IgD-negative memory B cell (primary cell): Measurements from ENCODE around the gene TRAPPC10. TPM values are rescaled to one million over a fixed set of nuclear protein-coding genes. Genes with fewer than 3 reads are reported as not detected.
A peak's percentile ranks its signal among the peaks of the same experiment; 100 is the strongest.

Experiments used
- H3K27ac Mint-ChIP-seq, 3 donors: one replicate each; pipeline ENCODE4 v1.8.0; 2020 to 2022; ENCODE audit warnings: mild to moderate bottlenecking in 3 of 3, mixed read lengths in 3 of 3, moderate library complexity in 1 of 3
- H3K27me3 Mint-ChIP-seq: one replicate; pipeline ENCODE4 v1.8.0; 2021; ENCODE audit warnings: mixed read lengths
- H3K36me3 Mint-ChIP-seq: one replicate; pipeline ENCODE4 v1.8.0; 2020; ENCODE audit warnings: mild to moderate bottlenecking, mixed read lengths
- H3K4me1 Mint-ChIP-seq, 3 donors: one replicate each; pipeline ENCODE4 v1.8.0; 2020 to 2022; ENCODE audit warnings: mixed read lengths in 3 of 3, mild to moderate bottlenecking in 1 of 3
- H3K4me3 Mint-ChIP-seq, 4 donors: one replicate each; pipeline ENCODE4 v1.8.0; 2020 to 2022; ENCODE audit warnings: mild to moderate bottlenecking in 4 of 4, mixed read lengths in 4 of 4, moderate library complexity in 3 of 4
- H3K9me3 Mint-ChIP-seq, 3 donors: one replicate each; pipeline ENCODE4 v1.8.0; 2020 to 2021; ENCODE audit warnings: mixed read lengths in 3 of 3, mild to moderate bottlenecking in 1 of 3
- polyA plus RNA-seq: library from polyadenylated mRNA; unstranded; fragments of 300-500 nt; fragmentation: Illumina TruSeq; gene quantifications from one replicate; pipeline ENCODE4 v1.2.3, GENCODE V29; 2021

TRAPPC10 gene
- polyA plus RNA-seq, 1 donor from 2014 or later, result 17.9 TPM

GRCh38 chr21:43987509-43987908 is 24.6 kb upstream of the TRAPPC10 start:
- Mint-ChIP-seq H3K27me3 (no peaks in the 10 kb centered on the region), H3K36me3 (no peaks in the 10 kb centered on the region), H3K9me3 (no peaks in the 10 kb centered on the region), H3K4me1 (peaks cover 0 to 4% (median 3%) of the 10 kb centered on the region in 3 donors), H3K4me3 (no peak overlapping the region), H3K27ac (no peak overlapping the region)

- Mint-ChIP-seq H3K27me3 (no peaks in the 10 kb centered on the region), H3K4me3 (no peak overlapping the region), H3K4me1 (peaks cover 0 to 4% (median 3%) of the 10 kb centered on the region in 3 donors), H3K36me3 (no peaks in the 10 kb centered on the region), H3K9me3 (no peaks in the 10 kb centered on the region), H3K27ac (no peak overlapping the region)
These were observed 24.1 kb upstream of the TRAPPC10 start for GRCh38 chr21:43988016-43988415.

GRCh38 chr21:43988506-43989230 is 23.4 kb upstream of the TRAPPC10 start:
- no peak overlapping the region for H3K27ac Mint-ChIP-seq
- no peak overlapping the region for H3K4me3 Mint-ChIP-seq
- no peaks in the 10 kb centered on the region for H3K9me3 Mint-ChIP-seq
- no peaks in the 10 kb centered on the region for H3K36me3 Mint-ChIP-seq
- H3K4me1 Mint-ChIP-seq, result peaks cover 0 to 4% (median 3%) of the 10 kb centered on the region in 3 donors
- H3K27me3 Mint-ChIP-seq, result no peaks in the 10 kb centered on the region

GRCh38 chr21:43989401-43989800 is 22.7 kb upstream of the TRAPPC10 start:
- H3K4me3 Mint-ChIP-seq, result no peak overlapping the region
- H3K4me1 Mint-ChIP-seq, result peaks cover 0 to 4% (median 3%) of the 10 kb centered on the region in 3 donors
- H3K9me3 Mint-ChIP-seq, result no peaks in the 10 kb centered on the region

GRCh38 chr21:43991447-43991991 is 20.6 kb upstream of the TRAPPC10 start:
- no peak overlapping the region for H3K4me3 Mint-ChIP-seq
- H3K9me3 Mint-ChIP-seq, result no peaks in the 10 kb centered on the region
- H3K36me3 Mint-ChIP-seq, result no peaks in the 10 kb centered on the region
- peaks cover 2% of the 10 kb centered on the region for H3K27me3 Mint-ChIP-seq
- peaks cover 0 to 1% (median 0%) of the 10 kb centered on the region in 3 donors for H3K4me1 Mint-ChIP-seq
- H3K27ac Mint-ChIP-seq, result no peak overlapping the region

More at GRCh38 chr21:43989401-43989800, 22.7 kb upstream of the TRAPPC10 start:
- no peaks in the 10 kb centered on the region for H3K36me3 Mint-ChIP-seq
- H3K27me3 Mint-ChIP-seq, result no peaks in the 10 kb centered on the region
- H3K27ac Mint-ChIP-seq, result no peak overlapping the region

- Mint-ChIP-seq H3K4me1 (no peaks in the 10 kb centered on the region), H3K9me3 (no peaks in the 10 kb centered on the region), H3K27ac (no peak overlapping the region), H3K27me3 (peaks cover 2% of the 10 kb centered on the region), H3K36me3 (no peaks in the 10 kb centered on the region), H3K4me3 (no peak overlapping the region)
These were observed 20.0 kb upstream of the TRAPPC10 start for GRCh38 chr21:43992121-43992520.

GRCh38 chr21:43993420-43993934 is 18.6 kb upstream of the TRAPPC10 start:
- H3K9me3 Mint-ChIP-seq, result no peaks in the 10 kb centered on the region

GRCh38 chr21:43994085-43994484 is 18.0 kb upstream of the TRAPPC10 start:
- H3K27ac Mint-ChIP-seq, result no peak overlapping the region
- H3K9me3 Mint-ChIP-seq, result no peaks in the 10 kb centered on the region
- no peaks in the 10 kb centered on the region for H3K4me1 Mint-ChIP-seq
- peaks cover 3% of the 10 kb centered on the region for H3K27me3 Mint-ChIP-seq
- H3K36me3 Mint-ChIP-seq, result no peaks in the 10 kb centered on the region
- H3K4me3 Mint-ChIP-seq, result no peak overlapping the region

More at GRCh38 chr21:43993420-43993934, 18.6 kb upstream of the TRAPPC10 start:
- no peak overlapping the region for H3K4me3 Mint-ChIP-seq
- H3K36me3 Mint-ChIP-seq, result no peaks in the 10 kb centered on the region
- peaks cover 3% of the 10 kb centered on the region for H3K27me3 Mint-ChIP-seq
- no peak overlapping the region for H3K27ac Mint-ChIP-seq
- H3K4me1 Mint-ChIP-seq, result no peaks in the 10 kb centered on the region

GRCh38 chr21:43994646-43995045 is 17.5 kb upstream of the TRAPPC10 start:
- no peaks in the 10 kb centered on the region for H3K9me3 Mint-ChIP-seq
- no peaks in the 10 kb centered on the region for H3K4me1 Mint-ChIP-seq
- H3K27me3 Mint-ChIP-seq, result peaks cover 3% of the 10 kb centered on the region
- no peaks in the 10 kb centered on the region for H3K36me3 Mint-ChIP-seq
- H3K4me3 Mint-ChIP-seq, result no peak overlapping the region
- no peak overlapping the region for H3K27ac Mint-ChIP-seq

- H3K27me3 Mint-ChIP-seq, result peaks cover 3% of the 10 kb centered on the region
- no peaks in the 10 kb centered on the region for H3K9me3 Mint-ChIP-seq
- H3K4me1 Mint-ChIP-seq, result no peaks in the 10 kb centered on the region
- H3K4me3 Mint-ChIP-seq, result no peak overlapping the region
- H3K36me3 Mint-ChIP-seq, result no peaks in the 10 kb centered on the region
- no peak overlapping the region for H3K27ac Mint-ChIP-seq
These were observed 16.5 kb upstream of the TRAPPC10 start for GRCh38 chr21:43995521-43996105.

GRCh38 chr21:43997766-43998742 is 14.1 kb upstream of the TRAPPC10 start:
- no peaks in the 10 kb centered on the region for H3K9me3 Mint-ChIP-seq
- H3K4me3 Mint-ChIP-seq, result no peak overlapping the region
- peaks cover 3% of the 10 kb centered on the region for H3K27me3 Mint-ChIP-seq
- no peaks in the 10 kb centered on the region for H3K4me1 Mint-ChIP-seq
- no peaks in the 10 kb centered on the region for H3K36me3 Mint-ChIP-seq
- H3K27ac Mint-ChIP-seq, result no peak overlapping the region

GRCh38 chr21:44000360-44000759 is 11.7 kb upstream of the TRAPPC10 start:
- H3K27me3 Mint-ChIP-seq, result peaks cover 3% of the 10 kb centered on the region
- no peak overlapping the region for H3K4me3 Mint-ChIP-seq
- H3K36me3 Mint-ChIP-seq, result no peaks in the 10 kb centered on the region
- no peaks in the 10 kb centered on the region for H3K4me1 Mint-ChIP-seq
- H3K9me3 Mint-ChIP-seq, result no peaks in the 10 kb centered on the region
- no peak overlapping the region for H3K27ac Mint-ChIP-seq

GRCh38 chr21:44002511-44002910 is 9.6 kb upstream of the TRAPPC10 start:
- no peaks in the 10 kb centered on the region for H3K27me3 Mint-ChIP-seq
- H3K4me3 Mint-ChIP-seq, result no peak overlapping the region
- no peaks in the 10 kb centered on the region for H3K36me3 Mint-ChIP-seq
- no peak overlapping the region for H3K27ac Mint-ChIP-seq
- H3K9me3 Mint-ChIP-seq, result no peaks in the 10 kb centered on the region
- H3K4me1 Mint-ChIP-seq, result no peaks in the 10 kb centered on the region

- H3K27me3 Mint-ChIP-seq, result no peaks in the 10 kb centered on the region
- peaks cover 4% of the 10 kb centered on the region for H3K36me3 Mint-ChIP-seq
- no peaks in the 10 kb centered on the region for H3K9me3 Mint-ChIP-seq
- peak overlapping the region in 1 of 3 donors; percentile 27 for H3K27ac Mint-ChIP-seq
- H3K4me1 Mint-ChIP-seq, result no peaks in the 10 kb centered on the region
- no peak overlapping the region for H3K4me3 Mint-ChIP-seq
These were observed 8.7 kb upstream of the TRAPPC10 start for GRCh38 chr21:44003307-44003966.
